Mesenchymal stem cell (in vitro differentiated cells and primary cell): ENCODE data around the gene KIF23.
"Not testable (repeated sequence)": the region's sequence is repeated elsewhere in the genome, so short reads cannot be mapped to it uniquely, and the experiment has no call there.

ENCODE experiments used
- DNase-seq: peaks from one replicate; pipeline ENCODE4 v3.0.0-alpha.2; 2013
- H2AFZ ChIP-seq: one replicate; pipeline ENCODE4 v1.6.1; 2013; ENCODE audit warnings: low read depth, mild to moderate bottlenecking, control low read depth, inconsistent platforms, low read length, moderate library complexity
- H2AK5ac ChIP-seq: 2 replicates; pipeline ENCODE4 v1.6.1; 2013; ENCODE audit warnings: low read length, moderate library complexity, mild to moderate bottlenecking, inconsistent platforms; ENCODE audit not compliant: severe bottlenecking
- H2BK120ac ChIP-seq: one replicate; pipeline ENCODE4 v1.6.1; 2013; ENCODE audit warnings: low read depth, mild to moderate bottlenecking, inconsistent platforms, low read length, moderate library complexity
- H2BK12ac ChIP-seq, 2 experiments: one replicate each; pipeline ENCODE4 v1.6.1; 2013; ENCODE audit warnings: inconsistent platforms in 2 of 2, low read length in 2 of 2, mild to moderate bottlenecking in 2 of 2, moderate library complexity in 2 of 2, control low read depth in 1 of 2
- H2BK15ac ChIP-seq: one replicate; pipeline ENCODE4 v1.6.1; 2013; ENCODE audit warnings: mild to moderate bottlenecking, low read depth, inconsistent platforms; ENCODE audit not compliant: poor library complexity, severe bottlenecking
- H2BK5ac ChIP-seq: 2 replicates; pipeline ENCODE4 v1.6.1; 2013; ENCODE audit warnings: low read depth, mild to moderate bottlenecking, low read length, control low read depth, inconsistent platforms; ENCODE audit not compliant: poor library complexity, severe bottlenecking
- H3K14ac ChIP-seq, 2 experiments: one replicate each; pipeline ENCODE4 v1.6.1; 2013; ENCODE audit warnings: inconsistent platforms in 2 of 2, low read length in 2 of 2, control low read depth in 1 of 2, mild to moderate bottlenecking in 1 of 2, moderate library complexity in 1 of 2
- H3K18ac ChIP-seq, 2 experiments: one replicate each; pipeline ENCODE4 v1.6.1; 2013; ENCODE audit warnings: inconsistent platforms in 2 of 2, low read length in 2 of 2, control low read depth in 1 of 2, low read depth in 1 of 2, mild to moderate bottlenecking in 1 of 2
- H3K23ac ChIP-seq, 2 experiments: one replicate each; pipeline ENCODE4 v1.6.1; 2013; ENCODE audit warnings: inconsistent platforms in 2 of 2, low read length in 2 of 2, mild to moderate bottlenecking in 2 of 2, moderate library complexity in 2 of 2, control low read depth in 1 of 2
- H3K27ac ChIP-seq: 2 replicates; pipeline ENCODE4 v1.5.1; 2013; ENCODE audit warnings: mild to moderate bottlenecking, moderate library complexity, low read length, control low read depth, inconsistent platforms; ENCODE audit not compliant: poor library complexity, severe bottlenecking
- H3K27me3 ChIP-seq, 2 experiments: 2 replicates each; pipeline versions ENCODE4 v1.6.1 to v1.7.0; 2013; ENCODE audit warnings: low read length in 2 of 2, mild to moderate bottlenecking in 2 of 2, moderate library complexity in 2 of 2, control low read depth in 1 of 2, inconsistent platforms in 1 of 2; ENCODE audit not compliant: control insufficient read depth in 1 of 2, insufficient read depth in 1 of 2
- H3K36me3 ChIP-seq, 2 experiments: 2 replicates each; pipeline versions ENCODE4 v1.6.1 to v1.7.0; 2013; ENCODE audit warnings: low read length in 2 of 2, control low read depth in 1 of 2, inconsistent platforms in 1 of 2, low read depth in 1 of 2, mild to moderate bottlenecking in 1 of 2; ENCODE audit not compliant: insufficient read depth in 2 of 2, control insufficient read depth in 1 of 2
- H3K4ac ChIP-seq, 2 experiments: one replicate each; pipeline ENCODE4 v1.6.1; 2013; ENCODE audit warnings: inconsistent platforms in 2 of 2, low read length in 2 of 2, mild to moderate bottlenecking in 2 of 2, moderate library complexity in 2 of 2, control low read depth in 1 of 2, low read depth in 1 of 2
- H3K4me1 ChIP-seq: 2 replicates; pipeline ENCODE4 v1.6.1; 2013; ENCODE audit warnings: low read depth, low read length, control low read depth; ENCODE audit not compliant: control insufficient read depth, insufficient read depth
- H3K4me2 ChIP-seq: 2 replicates; pipeline ENCODE4 v1.6.1; 2013; ENCODE audit warnings: low read length, mild to moderate bottlenecking, inconsistent platforms; ENCODE audit not compliant: poor library complexity, severe bottlenecking
- H3K4me3 ChIP-seq, 2 experiments: 2 replicates each; pipeline versions ENCODE4 v1.5.1 to v1.7.0; 2013; ENCODE audit warnings: low read length in 2 of 2, mild to moderate bottlenecking in 2 of 2, control low read depth in 1 of 2, low read depth in 1 of 2; ENCODE audit not compliant: insufficient read depth in 1 of 2
- H3K79me1 ChIP-seq: replicated peaks from 2 replicates; pipeline ENCODE4 v1.6.1; 2013; ENCODE audit warnings: mild to moderate bottlenecking, control low read depth, low read length, inconsistent platforms; ENCODE audit not compliant: poor library complexity, severe bottlenecking
- H3K9ac ChIP-seq: 2 replicates; pipeline ENCODE4 v1.7.0; 2013; ENCODE audit warnings: mild to moderate bottlenecking, low read length, moderate library complexity
- H3K9me3 ChIP-seq: 2 replicates; pipeline ENCODE4 v1.7.0; 2013; ENCODE audit warnings: mild to moderate bottlenecking, low read length; ENCODE audit not compliant: control insufficient read depth
- H4K8ac ChIP-seq: one replicate; pipeline ENCODE4 v1.6.1; 2013; ENCODE audit warnings: inconsistent platforms, mild to moderate bottlenecking, low read length, moderate library complexity
- H4K91ac ChIP-seq: one replicate; pipeline ENCODE4 v1.6.1; 2013; ENCODE audit warnings: mild to moderate bottlenecking, low read length, inconsistent platforms
- WGBS: methylation state at CpG from one replicate; pipeline ENCODE4 v1.1.7; 2013; ENCODE audit warnings: mixed read lengths; 5-methylcytosine and 5-hydroxymethylcytosine counted together

KIF23 gene

DNA sequence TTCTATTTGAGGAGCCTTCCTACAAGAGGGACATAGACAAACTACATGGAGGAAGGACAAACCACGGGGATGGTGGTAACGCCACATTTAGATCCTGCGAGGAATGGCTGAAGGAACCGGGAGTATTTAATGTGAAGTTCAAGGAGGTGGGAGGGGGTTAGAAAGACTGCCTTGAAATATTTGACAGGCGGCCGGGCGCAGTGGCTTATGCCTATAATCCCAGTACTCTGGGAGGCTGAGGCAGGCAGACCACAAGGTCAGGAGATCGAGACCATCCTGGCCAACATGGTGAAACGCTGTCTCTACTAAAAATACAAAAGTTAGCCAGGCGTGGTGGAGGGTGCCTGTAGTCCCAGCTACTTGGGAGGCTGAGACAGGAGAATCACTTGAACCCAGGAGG is 32.0 kb upstream of the KIF23 start:
- H3K4me2 ChIP-seq, H3K18ac ChIP-seq, H2BK15ac ChIP-seq, H2AFZ ChIP-seq, H3K4me1 ChIP-seq, H3K23ac ChIP-seq, DNase-seq, H3K36me3 ChIP-seq, H3K14ac ChIP-seq, H2BK120ac ChIP-seq, H4K91ac ChIP-seq, H3K79me1 ChIP-seq, H3K27ac ChIP-seq, H2BK12ac ChIP-seq, H3K27me3 ChIP-seq, H2AK5ac ChIP-seq, H3K4me3 ChIP-seq, H3K9ac ChIP-seq, H4K8ac ChIP-seq, H2BK5ac ChIP-seq, H3K4ac ChIP-seq, H3K9me3 ChIP-seq: not testable (repeated sequence)
- WGBS = 93% methylated on average over 10 of the region's 10 CpGs

DNA sequence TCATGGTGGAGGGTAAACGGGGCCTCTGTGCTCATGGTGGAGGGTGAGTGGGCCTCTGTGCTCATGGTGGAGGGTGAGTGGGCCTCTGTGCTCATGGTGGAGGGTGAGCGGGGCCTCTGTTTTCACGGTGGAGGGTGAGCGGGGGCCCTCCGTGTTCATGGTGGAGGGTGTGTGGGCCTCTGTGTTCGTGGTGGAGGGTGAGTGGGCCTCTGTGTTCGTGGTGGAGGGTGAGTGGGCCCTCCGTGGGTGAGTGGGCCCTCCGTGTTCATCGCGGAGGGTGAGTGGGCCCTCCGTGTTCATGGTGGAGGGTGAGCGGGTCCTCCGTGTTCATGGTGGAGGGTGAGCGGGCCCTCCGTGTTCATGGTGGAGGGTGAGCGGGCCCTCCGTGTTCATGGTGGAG is 30.1 kb upstream of the KIF23 start:
- H3K14ac ChIP-seq, H3K4me1 ChIP-seq, H3K23ac ChIP-seq, H3K18ac ChIP-seq, H2BK120ac ChIP-seq, H3K4ac ChIP-seq, H4K91ac ChIP-seq, H3K9ac ChIP-seq, H2BK12ac ChIP-seq, H3K9me3 ChIP-seq, H3K36me3 ChIP-seq, H3K27me3 ChIP-seq, H3K4me3 ChIP-seq, H3K79me1 ChIP-seq, H3K4me2 ChIP-seq, H2AK5ac ChIP-seq, H2BK15ac ChIP-seq, H2BK5ac ChIP-seq, DNase-seq, H4K8ac ChIP-seq, H2AFZ ChIP-seq, H3K27ac ChIP-seq: not testable (repeated sequence)
- WGBS = 90% methylated on average over 14 of the region's 18 CpGs

DNA sequence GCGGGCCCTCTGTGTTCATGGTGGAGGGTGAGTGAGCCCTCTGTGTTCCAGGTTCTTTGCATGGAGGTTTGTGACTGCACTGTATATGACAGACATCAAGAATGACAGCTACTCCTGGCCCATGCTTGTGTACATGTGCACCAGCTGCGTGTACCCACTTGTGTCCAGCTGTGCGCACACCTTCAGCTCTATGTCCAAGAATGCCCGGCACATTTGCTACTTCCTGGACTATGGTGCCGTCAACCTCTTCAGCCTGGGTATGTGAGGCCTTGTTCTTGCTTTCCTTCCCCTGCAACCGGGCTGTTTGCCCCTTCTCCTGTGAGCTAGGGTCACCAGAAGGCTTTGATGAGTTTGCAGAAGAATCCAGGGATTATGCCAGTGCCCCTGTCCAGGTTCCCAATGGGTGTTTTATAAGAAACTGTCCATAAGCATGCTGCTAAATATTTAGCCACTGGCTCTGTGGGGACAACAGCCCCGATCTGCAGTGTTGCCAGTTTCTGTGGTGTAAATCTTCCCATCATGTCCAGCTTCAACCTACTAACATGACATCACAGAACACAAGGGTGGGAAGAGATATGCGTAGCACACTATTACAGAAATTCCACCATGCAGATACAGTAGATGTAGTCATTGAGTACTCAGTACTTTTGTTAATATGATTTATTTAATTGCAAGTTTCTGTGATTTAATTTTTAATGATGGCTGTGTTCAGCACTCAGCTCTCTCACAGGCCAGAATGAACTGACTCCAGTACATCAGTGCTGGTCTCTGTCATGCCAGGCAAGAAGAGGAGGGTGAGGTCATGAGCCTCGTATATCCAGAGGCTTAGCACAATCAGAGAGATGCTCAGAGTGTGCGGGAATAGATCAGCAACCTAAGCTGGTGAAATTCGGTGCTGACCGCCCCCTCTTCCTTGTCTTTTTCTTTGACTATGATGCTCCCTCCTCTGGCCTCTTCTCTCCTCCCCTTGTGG is 29.2 kb upstream of the KIF23 start:
- WGBS = 93% methylated on average over 11 of the region's 12 CpGs
- no peak for DNase-seq

DNA sequence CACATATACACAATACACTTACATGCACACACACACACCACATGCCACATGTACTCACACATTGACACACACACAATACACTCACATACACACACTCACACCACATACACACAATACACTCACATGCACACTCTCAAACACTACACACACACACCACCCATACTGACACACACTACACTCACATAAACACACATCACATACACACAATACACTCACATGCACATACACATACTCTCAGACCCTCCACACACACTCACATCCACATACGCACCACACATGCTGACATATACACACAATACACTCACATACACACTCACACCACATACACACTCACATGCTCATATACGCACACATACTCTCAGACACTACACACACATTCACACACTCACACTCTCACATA is 28.3 kb upstream of the KIF23 start:
- H4K8ac ChIP-seq = peak overlapping the region; percentile 7
- H3K14ac ChIP-seq = peak overlapping the region in 1 of 2 experiments; percentile 86
- no peaks in the 10 kb centered on the region for H3K9me3 ChIP-seq
- no peak overlapping the region for H2AFZ ChIP-seq
- H3K4ac ChIP-seq = no peak overlapping the region
- WGBS = 93% methylated on average over 2 of the region's 2 CpGs
- H3K27ac ChIP-seq = no peak overlapping the region
- H2BK5ac ChIP-seq = no peak overlapping the region
- DNase-seq = no peak
- H3K4me2 ChIP-seq = no peak overlapping the region
- H3K36me3 ChIP-seq = peaks cover 3 to 4% of the 10 kb centered on the region in 2 experiments
- H2BK120ac ChIP-seq = no peak overlapping the region
- H4K91ac ChIP-seq = peak overlapping the region; percentile 52
- no peak overlapping the region for H3K23ac ChIP-seq
- H3K9ac ChIP-seq = no peak overlapping the region
- peaks cover 0 to 8% of the 10 kb centered on the region in 2 experiments for H3K27me3 ChIP-seq
- no peak overlapping the region for H2BK12ac ChIP-seq
- no peaks in the 10 kb centered on the region for H3K4me1 ChIP-seq
- no peaks in the 10 kb centered on the region for H3K79me1 ChIP-seq
- H2BK15ac ChIP-seq = no peak overlapping the region
- H2AK5ac ChIP-seq = no peak overlapping the region
- H3K18ac ChIP-seq = no peak overlapping the region
- H3K4me3 ChIP-seq = no peak overlapping the region

More for the DNA sequence above, 29.2 kb upstream of the KIF23 start:
- Histone ChIP-seq H3K23ac (no peak overlapping the region), H2BK5ac (no peak overlapping the region), H2AK5ac (no peak overlapping the region), H3K27ac (no peak overlapping the region), H3K4me3 (no peak overlapping the region), H3K4ac (no peak overlapping the region), H3K36me3 (peaks cover 3 to 4% of the 10 kb centered on the region in 2 experiments), H3K14ac (no peak overlapping the region), H3K27me3 (peaks cover 0 to 8% of the 10 kb centered on the region in 2 experiments), H3K9me3 (no peaks in the 10 kb centered on the region), H4K91ac (no peak overlapping the region), H3K9ac (no peak overlapping the region), H2BK120ac (no peak overlapping the region), H3K4me2 (no peak overlapping the region), H2BK12ac (no peak overlapping the region), H2BK15ac (no peak overlapping the region), H3K4me1 (no peaks in the 10 kb centered on the region), H2AFZ (no peak overlapping the region), H3K18ac (no peak overlapping the region), H4K8ac (no peak overlapping the region), H3K79me1 (no peaks in the 10 kb centered on the region)
